Measurements from ENCODE around the gene MEIKIN. TPM values are rescaled to one million over a fixed set of nuclear protein-coding genes. Genes with fewer than 3 reads are reported as not detected.

Gene MEIKIN
- total RNA-seq, 1 donor from 2014 or later: 1.7 TPM

GRCh38 chr5:131973089-131973712 lies 27.7 kb upstream of the MEIKIN start:
- no peak for DNase-seq

- no peak for DNase-seq
These were observed 23.0 kb upstream of the MEIKIN start for GRCh38 chr5:131968396-131968954.

- no peak for DNase-seq
These were observed 21.1 kb upstream of the MEIKIN start for GRCh38 chr5:131966551-131966950.

GRCh38 chr5:131965826-131966415 lies 20.5 kb upstream of the MEIKIN start:
- DNase-seq: no peak

- no peak for DNase-seq
These were observed 14.4 kb upstream of the MEIKIN start for GRCh38 chr5:131959906-131960305.

GRCh38 chr5:131959136-131959535 lies 13.7 kb upstream of the MEIKIN start:
- no peak for DNase-seq

- DNase-seq: no peak
These were observed 12.4 kb upstream of the MEIKIN start for GRCh38 chr5:131957721-131958441.

- no peak for DNase-seq
These were observed 8.5 kb upstream of the MEIKIN start for GRCh38 chr5:131953969-131954368.

- DNase-seq: no peak
These were observed 6.9 kb upstream of the MEIKIN start for GRCh38 chr5:131952301-131952857.

- no peak for DNase-seq
These were observed 5.2 kb upstream of the MEIKIN start for GRCh38 chr5:131950706-131951105.

GRCh38 chr5:131947445-131947844 lies 2.0 kb upstream of the MEIKIN start:
- DNase-seq: no peak

- DNase-seq: no peak
These were observed 537 bp downstream of the MEIKIN start for GRCh38 chr5:131944702-131945550.

- no peak for DNase-seq
These were observed 1.5 kb downstream of the MEIKIN start for GRCh38 chr5:131943916-131944315.

GRCh38 chr5:131942016-131942415 lies 3.4 kb downstream of the MEIKIN start:
- no peak for DNase-seq

GRCh38 chr5:131939690-131940345 lies 5.6 kb downstream of the MEIKIN start:
- DNase-seq: no peak

GRCh38 chr5:131932235-131932634 lies 13.2 kb downstream of the MEIKIN start:
- no peak for DNase-seq

GRCh38 chr5:131928957-131929356 lies 16.5 kb downstream of the MEIKIN start:
- no peak for DNase-seq

GRCh38 chr5:131926168-131926567 lies 19.3 kb downstream of the MEIKIN start:
- DNase-seq: no peak

GRCh38 chr5:131916481-131916880 lies 29.0 kb downstream of the MEIKIN start:
- no peak for DNase-seq

- DNase-seq: no peak
These were observed 31.0 kb downstream of the MEIKIN start for GRCh38 chr5:131914472-131914871.

GRCh38 chr5:131913603-131914002 lies 31.9 kb downstream of the MEIKIN start:
- no peak for DNase-seq

GRCh38 chr5:131906668-131907067 lies 38.8 kb downstream of the MEIKIN start:
- no peak for DNase-seq

All from occipital lobe (tissue), 2 donors.